ENCODE measurements around the gene R3HDM1.

DNA sequence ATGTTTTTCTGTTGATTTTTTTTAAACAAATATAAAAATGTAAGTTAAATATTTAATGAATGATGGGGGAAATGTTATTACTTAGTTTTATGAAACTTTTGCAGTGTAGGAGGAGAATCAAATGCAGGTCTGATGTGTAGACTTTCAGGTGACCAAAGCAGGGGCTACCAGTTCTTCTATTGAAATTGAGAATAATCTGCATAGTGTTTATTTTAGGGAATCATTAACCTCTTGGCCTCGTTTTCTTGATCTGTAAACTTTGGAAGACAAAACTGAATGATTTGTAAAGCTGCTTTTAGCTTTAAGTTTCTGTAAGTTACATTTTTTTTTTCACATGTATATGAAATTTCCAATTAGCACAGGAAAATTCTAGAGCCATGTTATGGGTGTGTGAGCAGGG is 99.2 kb downstream of the R3HDM1 start:
- no peak for TF ChIP-seq POLR2A (IDR thresholded peaks at IDR 0.05)
- no peak for TF ChIP-seq CTCF (IDR thresholded peaks at IDR 0.05)

Measured in heart left ventricle (tissue), 13 donors.